K562 (cell line): ENCODE data around the gene BLZF1. TPM values are rescaled to one million over a fixed set of nuclear protein-coding genes. Genes with fewer than 3 reads are reported as not detected.
A peak's percentile ranks its signal among the peaks of the same experiment; 100 is the strongest.

ENCODE experiments used
- ADNP ChIP-seq: fragments of 200-800 bp; sonication (Bioruptor generic); IDR thresholded peaks from 2 replicates; pipeline ENCODE4 v1.6.1; 2016; ENCODE audit warnings: missing genetic modification characterization, missing compliant biosample characterization
- E4F1 ChIP-seq: fragments of 250-450 bp; sonication (Bioruptor Pico); IDR thresholded peaks from 2 replicates; pipeline ENCODE4 v1.5.0; 2021; ENCODE audit warnings: mild to moderate bottlenecking, borderline replicate concordance
- ELF2 ChIP-seq: fragments of 250-450 bp; sonication (Bioruptor Pico); IDR thresholded peaks from 2 replicates; pipeline ENCODE4 v1.5.0; 2021; ENCODE audit warnings: mild to moderate bottlenecking
- FOXP4 ChIP-seq: sonication (generic); formaldehyde crosslinking; IDR thresholded peaks from 2 replicates; pipeline ENCODE4 v1.8.0; 2022; ENCODE audit warnings: mild to moderate bottlenecking, missing genetic modification reagents, borderline replicate concordance
- GMEB1 ChIP-seq: fragments of 250-450 bp; sonication (Bioruptor Pico); IDR thresholded peaks from 2 replicates; pipeline ENCODE4 v1.4.0; 2020; ENCODE audit warnings: mild to moderate bottlenecking
- HMGXB4 ChIP-seq: sonication (generic); formaldehyde crosslinking; IDR thresholded peaks from 2 replicates; pipeline ENCODE4 v1.8.1; 2023; ENCODE audit warnings: mild to moderate bottlenecking, missing genetic modification reagents
- MLX ChIP-seq, 2 experiments: fragments of 450-650 bp in 1 of 2; sonication (generic) in 1 of 2; formaldehyde crosslinking; conservative IDR thresholded peaks; 2 replicates each; pipeline versions ENCODE4 v1.4.0 to v1.8.1; 2020 to 2022; ENCODE audit warnings: mild to moderate bottlenecking in 1 of 2, missing genetic modification reagents in 1 of 2
- MTA2 ChIP-seq: fragments of 450-650 bp; IDR thresholded peaks from 2 replicates; pipeline ENCODE4 v1.6.1; 2016; ENCODE audit warnings: low read depth
- NBN ChIP-seq: fragments of 450-650 bp; IDR thresholded peaks from 2 replicates; pipeline ENCODE4 v1.6.1; 2016; ENCODE audit warnings: low read depth, mild to moderate bottlenecking
- NKRF ChIP-seq: fragments of 450-650 bp; IDR thresholded peaks from 2 replicates; pipeline ENCODE4 v1.6.1; 2016; ENCODE audit warnings: borderline replicate concordance
- SAFB ChIP-seq: fragments of 200-400 bp; formaldehyde crosslinking; IDR thresholded peaks from 2 replicates; pipeline ENCODE4 v1.6.1; 2017; ENCODE audit warnings: low read depth, low read length, borderline replicate concordance
- SAP30 ChIP-seq: fragments of 200-600 bp; sonication (generic); IDR thresholded peaks from 2 replicates; pipeline ENCODE4 v1.6.1; 2012; ENCODE audit warnings: borderline replicate concordance, low read depth, mild to moderate bottlenecking, moderate library complexity, low read length, control low read depth, inconsistent platforms; ENCODE audit not compliant: insufficient read depth, poor library complexity, severe bottlenecking
- ZBTB1 ChIP-seq: sonication (generic); formaldehyde crosslinking; IDR thresholded peaks from 2 replicates; pipeline ENCODE4 v1.8.1; 2023; ENCODE audit warnings: missing genetic modification reagents, low read depth, mild to moderate bottlenecking, borderline replicate concordance
- ZBTB8A ChIP-seq: fragments of 450-650 bp; IDR thresholded peaks from 2 replicates; pipeline ENCODE4 v1.6.1; 2018; ENCODE audit warnings: mild to moderate bottlenecking, moderate library complexity; ENCODE audit not compliant: partially characterized antibody
- ZNF699 ChIP-seq: fragments of 250-450 bp; sonication (Bioruptor Pico); IDR thresholded peaks from 2 replicates; pipeline ENCODE4 v1.8.0; 2021; ENCODE audit warnings: mild to moderate bottlenecking, moderate library complexity; ENCODE audit not compliant: insufficient replicate concordance
- polyA plus RNA-seq, 8 experiments: library from polyadenylated mRNA; depleted of rRNA in 4 of 8; stranded (reverse) in 5 of 8; unstranded in 3 of 8; fragments of >200 nt; fragmentation: Nextera tagmentation in 2 of 8; fragmentation: Illumina TruSeq in 1 of 8; extraction: Ambion mirVana in 2 of 8; extraction: Trizol in 1 of 8; gene quantifications; 2 replicates each; pipeline versions ENCODE4 v1.2.1 to v1.2.3, GENCODE V29; 2011 to 2014; ENCODE audit warnings: inconsistent platforms in 1 of 8, missing spikeins in 1 of 8
- total RNA-seq, 7 experiments: library from RNA; depleted of rRNA in 6 of 7; stranded (reverse); fragments of >200 nt in 6 of 7; fragmentation: Illumina TruSeq in 2 of 7; extraction: Trizol in 2 of 7; gene quantifications; 2 replicates each; pipeline versions ENCODE4 v1.2.1 to v1.2.3, GENCODE V29; 2011 to 2021; ENCODE audit warnings: low replicate concordance in 1 of 7

BLZF1 gene
- total and polyA plus RNA-seq, 9 of the 15 experiments (the other 6 are each of a cell fraction or from before 2014, with no cell fraction given): 20.5 to 32.8 (median 25.3) TPM

GRCh38 chr1:169367686-169368405, at the start of gene BLZF1, which contains the start of gene NME7 (continued):
- TF ChIP-seq SAP30 (peak; percentile 65), MTA2 (peak; percentile 75), HMGXB4 (CRISPR knock-in tag) (no peak), MLX (CRISPR knock-in tag; conservative IDR thresholded peaks at IDR 0.05) (no peak), NBN (no peak; the same call in 1 of the 2 replicates), ADNP (no peak), ZNF699 (CRISPR knock-in tag) (no peak), ZBTB8A (no peak), ZBTB1 (CRISPR knock-in tag) (no peak), SAFB (no peak), E4F1 (no peak; the same call in 1 of the 2 replicates), GMEB1 (0 out of 2 replicates have a peak, but pooled peaks have one; percentile 34), FOXP4 (no peak), ELF2 (peak; percentile 81), NKRF (peak; percentile 95)
